ENCODE data around the gene ATAD1.

GRCh38 chr10:87845624-87845998 lies 27.6 kb upstream of the ATAD1 start:
- no peak for TF ChIP-seq CTCF (conservative IDR thresholded peaks at IDR 0.05; ENCODE audit: low read length)
- no peak for TF ChIP-seq EZH2phosphoT487 (IDR thresholded peaks at IDR 0.05; ENCODE audit: borderline replicate concordance)
